Activated naive CD4-positive, alpha-beta T cell treated with anti-CD3 and anti-CD28 coated beads, Interleukin-2, amount 50 U/mL, for 72 hours (primary cell): Measurements from ENCODE around the gene SCRT2. TPM values are rescaled to one million over a fixed set of nuclear protein-coding genes. Genes with fewer than 3 reads are reported as not detected.
"Not testable (repeated sequence)": the region's sequence is repeated elsewhere in the genome, so short reads cannot be mapped to it uniquely, and the experiment has no call there.

ENCODE experiments used
- ATAC-seq, 2 donors: fragments of 150-1000 bp; cut with Tn5 transposase; 2 replicates each; pipeline ENCODE4 v1.10.0; 2021; ENCODE audit warnings: mild to moderate bottlenecking in 2 of 2, moderate library complexity in 2 of 2
- DNase-seq, 2 donors: peaks; one replicate each; pipeline ENCODE4 v3.0.0; 2021 to 2022; ENCODE audit warnings: low spot score in 2 of 2
- H3K27ac Mint-ChIP-seq, 2 donors: one replicate each; pipeline ENCODE4 v1.8.0; 2022; ENCODE audit warnings: mild to moderate bottlenecking in 2 of 2, mixed read lengths in 2 of 2
- H3K36me3 Mint-ChIP-seq, 2 donors: one replicate each; pipeline ENCODE4 v1.8.0; 2022; ENCODE audit warnings: mixed read lengths in 2 of 2
- H3K9me3 Mint-ChIP-seq, 2 donors: one replicate each; pipeline ENCODE4 v1.8.0; 2022; ENCODE audit warnings: mixed read lengths in 2 of 2
- total RNA-seq, 2 donors: library from RNA; stranded (reverse); gene quantifications; one replicate each; pipeline ENCODE4 v1.2.3, GENCODE V29; 2022

SCRT2 gene
- total RNA-seq, 2 donors from 2014 or later: not detected

GRCh38 chr20:706366-706885 lies 30.8 kb upstream of the SCRT2 start:
- Mint-ChIP-seq H3K9me3 (peaks cover 0 to 5% of the 10 kb centered on the region in 2 donors), H3K27ac (no peak overlapping the region), H3K36me3 (peaks cover 0 to 7% of the 10 kb centered on the region in 2 donors)
- no peak for ATAC-seq
- no peak for DNase-seq

GRCh38 chr20:704726-705125 lies 29.1 kb upstream of the SCRT2 start:
- no peak for DNase-seq
- H3K36me3 Mint-ChIP-seq: peaks cover 0 to 7% of the 10 kb centered on the region in 2 donors
- H3K9me3 Mint-ChIP-seq: peaks cover 0 to 5% of the 10 kb centered on the region in 2 donors
- H3K27ac Mint-ChIP-seq: no peak overlapping the region
- no peak for ATAC-seq

- no peaks in the 10 kb centered on the region for H3K36me3 Mint-ChIP-seq
- DNase-seq (no peak), ATAC-seq (no peak)
- no peaks in the 10 kb centered on the region for H3K9me3 Mint-ChIP-seq
- H3K27ac Mint-ChIP-seq: no peak overlapping the region
Measured at GRCh38 chr20:703426-703825, 27.8 kb upstream of the SCRT2 start.

- Mint-ChIP-seq H3K36me3 (no peaks in the 10 kb centered on the region), H3K9me3 (no peaks in the 10 kb centered on the region), H3K27ac (no peak overlapping the region)
- DNase-seq (no peak), ATAC-seq (no peak)
Measured at GRCh38 chr20:703006-703405, 27.4 kb upstream of the SCRT2 start.

- no peaks in the 10 kb centered on the region for H3K9me3 Mint-ChIP-seq
- no peak for DNase-seq
Measured at GRCh38 chr20:701401-702129, 26.0 kb upstream of the SCRT2 start.

GRCh38 chr20:699811-700338 lies 24.3 kb upstream of the SCRT2 start:
- ATAC-seq (no peak), DNase-seq (no peak)
- Mint-ChIP-seq H3K27ac (no peak overlapping the region), H3K36me3 (no peaks in the 10 kb centered on the region), H3K9me3 (no peaks in the 10 kb centered on the region)

More at GRCh38 chr20:701401-702129, 26.0 kb upstream of the SCRT2 start:
- no peak for ATAC-seq
- Mint-ChIP-seq H3K27ac (no peak overlapping the region), H3K36me3 (no peaks in the 10 kb centered on the region)

GRCh38 chr20:699342-699741 lies 23.7 kb upstream of the SCRT2 start:
- DNase-seq: no peak
- Mint-ChIP-seq H3K36me3 (no peaks in the 10 kb centered on the region), H3K9me3 (no peaks in the 10 kb centered on the region), H3K27ac (no peak overlapping the region)
- no peak for ATAC-seq

- no peaks in the 10 kb centered on the region for H3K36me3 Mint-ChIP-seq
- ATAC-seq (no peak), DNase-seq (no peak)
- H3K9me3 Mint-ChIP-seq: no peaks in the 10 kb centered on the region
- H3K27ac Mint-ChIP-seq: no peak overlapping the region
Measured at GRCh38 chr20:698276-698675, 22.7 kb upstream of the SCRT2 start.

- DNase-seq (no peak), ATAC-seq (no peak)
- H3K27ac Mint-ChIP-seq: no peak overlapping the region
- H3K9me3 Mint-ChIP-seq: no peaks in the 10 kb centered on the region
- H3K36me3 Mint-ChIP-seq: no peaks in the 10 kb centered on the region
Measured at GRCh38 chr20:697826-698225, 22.2 kb upstream of the SCRT2 start.

GRCh38 chr20:695165-695866 lies 19.7 kb upstream of the SCRT2 start:
- Mint-ChIP-seq H3K9me3 (no peaks in the 10 kb centered on the region), H3K27ac (no peak overlapping the region), H3K36me3 (no peaks in the 10 kb centered on the region)
- no peak for ATAC-seq
- DNase-seq: no peak

- ATAC-seq (no peak), DNase-seq (no peak)
- no peaks in the 10 kb centered on the region for H3K36me3 Mint-ChIP-seq
- H3K27ac Mint-ChIP-seq: no peak overlapping the region
- no peaks in the 10 kb centered on the region for H3K9me3 Mint-ChIP-seq
Measured at GRCh38 chr20:694496-694895, 18.9 kb upstream of the SCRT2 start.

GRCh38 chr20:693786-694185 lies 18.2 kb upstream of the SCRT2 start:
- not testable (repeated sequence) for H3K36me3 Mint-ChIP-seq, H3K27ac Mint-ChIP-seq, H3K9me3 Mint-ChIP-seq, ATAC-seq
- DNase-seq: peak in 1 of 2 donors; percentile 25

- DNase-seq (no peak), ATAC-seq (no peak)
- no peaks in the 10 kb centered on the region for H3K36me3 Mint-ChIP-seq
- no peaks in the 10 kb centered on the region for H3K9me3 Mint-ChIP-seq
- no peak overlapping the region for H3K27ac Mint-ChIP-seq
Measured at GRCh38 chr20:692044-692443, 16.4 kb upstream of the SCRT2 start.

GRCh38 chr20:689947-690346 lies 14.3 kb upstream of the SCRT2 start:
- Mint-ChIP-seq H3K27ac (no peak overlapping the region), H3K9me3 (no peaks in the 10 kb centered on the region), H3K36me3 (no peaks in the 10 kb centered on the region)
- DNase-seq (no peak), ATAC-seq (no peak)

GRCh38 chr20:689348-689747 lies 13.7 kb upstream of the SCRT2 start:
- Mint-ChIP-seq H3K36me3 (no peaks in the 10 kb centered on the region), H3K27ac (no peak overlapping the region), H3K9me3 (no peaks in the 10 kb centered on the region)
- ATAC-seq (peak in 1 of 2 donors; percentile 66), DNase-seq (no peak)

GRCh38 chr20:688809-689212 lies 13.2 kb upstream of the SCRT2 start:
- no peaks in the 10 kb centered on the region for H3K36me3 Mint-ChIP-seq
- no peaks in the 10 kb centered on the region for H3K9me3 Mint-ChIP-seq
- DNase-seq (no peak), ATAC-seq (no peak)
- H3K27ac Mint-ChIP-seq: no peak overlapping the region

GRCh38 chr20:687468-688203 lies 12.0 kb upstream of the SCRT2 start:
- Mint-ChIP-seq H3K27ac (no peak overlapping the region), H3K36me3 (no peaks in the 10 kb centered on the region), H3K9me3 (no peaks in the 10 kb centered on the region)
- ATAC-seq: no peak
- no peak for DNase-seq
